BJ (cell line): Measurements from ENCODE around the gene UNC79. TPM values are rescaled to one million over a fixed set of nuclear protein-coding genes. Genes with fewer than 3 reads are reported as not detected.

ENCODE experiments used
- CTCF ChIA-PET: fragments of 350-600 bp; formaldehyde crosslinking; extraction: SDS; loops from one replicate; lab custom pipeline; 2021; ENCODE audit warnings: antibody characterized with exemption, inconsistent platforms; lab: Yijun Ruan, JAX
- POLR2A ChIA-PET: fragments of 300-600 bp; sonication (Branson Sonifier 250); formaldehyde crosslinking; extraction: SDS; loops from one replicate; lab custom pipeline; 2021; ENCODE audit warnings: antibody characterized with exemption; lab: Charles Lee
- DNase-seq: peaks from one replicate; pipeline ENCODE4 v3.0.0-alpha.2; 2011; ENCODE audit warnings: low read depth
- H3K27me3 ChIP-seq: 2 replicates; pipeline ENCODE4 v1.6.0; 2011; ENCODE audit warnings: low read length; ENCODE audit not compliant: control insufficient read depth, insufficient read depth
- H3K36me3 ChIP-seq: 2 replicates; pipeline ENCODE4 v1.5.1; 2011; ENCODE audit warnings: low read length; ENCODE audit not compliant: control insufficient read depth, insufficient read depth
- H3K4me3 ChIP-seq: 2 replicates; pipeline ENCODE4 v1.5.1; 2011; ENCODE audit warnings: low read depth, mild to moderate bottlenecking, control low read depth, low read length
- CTCF ChIP-seq: IDR thresholded peaks from 2 replicates; pipeline ENCODE4 v1.5.1; 2011; ENCODE audit warnings: low read depth, mild to moderate bottlenecking, control low read depth, inconsistent platforms, low read length, moderate library complexity; ENCODE audit not compliant: insufficient read depth
- polyA plus RNA-seq: library from polyadenylated mRNA; depleted of rRNA; stranded (reverse); fragments of >200 nt; gene quantifications from 2 replicates; pipeline ENCODE4 v1.2.3, GENCODE V29; 2011

The UNC79 gene
- polyA plus RNA-seq, 1 experiment: 0.04 TPM

GRCh38 chr14:93725993-93726392 lies 295.3 kb downstream of the UNC79 start:
- H3K27me3 ChIP-seq: no peaks in the 10 kb centered on the region
- no peak for TF ChIP-seq CTCF
- POLR2A ChIA-PET: no interaction called here
- no peak for DNase-seq
- H3K4me3 ChIP-seq: no peak overlapping the region
- H3K36me3 ChIP-seq: no peaks in the 10 kb centered on the region
- CTCF ChIA-PET: no interaction called here

GRCh38 chr14:93727039-93727740 lies 296.5 kb downstream of the UNC79 start:
- CTCF ChIA-PET: no interaction called here
- Histone ChIP-seq H3K27me3 (no peaks in the 10 kb centered on the region), H3K36me3 (no peaks in the 10 kb centered on the region), H3K4me3 (no peak overlapping the region)
- POLR2A ChIA-PET: no interaction called here
- TF ChIP-seq CTCF: no peak
- DNase-seq: no peak

GRCh38 chr14:93727917-93728650 lies 297.3 kb downstream of the UNC79 start:
- POLR2A ChIA-PET: no interaction called here
- no peak for TF ChIP-seq CTCF

GRCh38 chr14:93728651-93729016 lies 297.9 kb downstream of the UNC79 start:
- H3K36me3 ChIP-seq: no peaks in the 10 kb centered on the region
- no peak for TF ChIP-seq CTCF
- H3K4me3 ChIP-seq: no peak overlapping the region
- POLR2A ChIA-PET: no interaction called here
- H3K27me3 ChIP-seq: no peaks in the 10 kb centered on the region
- no peak for DNase-seq
- CTCF ChIA-PET: no interaction called here

More at GRCh38 chr14:93727917-93728650, 297.3 kb downstream of the UNC79 start:
- H3K36me3 ChIP-seq: no peaks in the 10 kb centered on the region
- no peak for DNase-seq
- no peaks in the 10 kb centered on the region for H3K27me3 ChIP-seq
- no peak overlapping the region for H3K4me3 ChIP-seq
- CTCF ChIA-PET: no interaction called here

GRCh38 chr14:93729993-93730392 lies 299.3 kb downstream of the UNC79 start:
- CTCF ChIA-PET: no interaction called here
- POLR2A ChIA-PET: no interaction called here
- H3K4me3 ChIP-seq: no peak overlapping the region
- DNase-seq: no peak
- TF ChIP-seq CTCF: no peak
- no peaks in the 10 kb centered on the region for H3K36me3 ChIP-seq
- no peaks in the 10 kb centered on the region for H3K27me3 ChIP-seq
